CD14-positive monocyte (primary cell): Measurements from ENCODE around the gene ZNF674. TPM values are rescaled to one million over a fixed set of nuclear protein-coding genes. Genes with fewer than 3 reads are reported as not detected.

Source experiments
- DNase-seq, 3 donors: peaks; one replicate each; pipeline ENCODE4 v3.0.0-alpha.2; 2011 to 2022
- H2AFZ ChIP-seq: 2 replicates; pipeline ENCODE4 v1.6.0; 2012; ENCODE audit warnings: mild to moderate bottlenecking, low read depth, low read length, inconsistent platforms; ENCODE audit not compliant: insufficient read depth, poor library complexity, severe bottlenecking
- H3K27ac ChIP-seq, 2 donors: 1 replicate in 1 of 2; 2 replicates in 1 of 2; pipeline ENCODE4 v1.5.1; 2012 to 2013; ENCODE audit warnings: low read length in 2 of 2, control low read depth in 1 of 2, inconsistent platforms in 1 of 2, low read depth in 1 of 2, mild to moderate bottlenecking in 1 of 2
- H3K27me3 ChIP-seq, 2 donors: one replicate each; pipeline versions ENCODE4 v1.6.0 to v1.6.1; 2011 to 2013; ENCODE audit warnings: low read length in 2 of 2; ENCODE audit not compliant: control insufficient read depth in 2 of 2, insufficient read depth in 2 of 2
- H3K36me3 ChIP-seq, 2 donors: replicated peaks in 1 of 2; 1 replicate in 1 of 2; 2 replicates in 1 of 2; pipeline versions ENCODE4 v1.5.1 to v1.6.1; 2012 to 2013; ENCODE audit warnings: low read length in 2 of 2, control low read depth in 1 of 2, inconsistent platforms in 1 of 2, mild to moderate bottlenecking in 1 of 2; ENCODE audit not compliant: insufficient read depth in 2 of 2, control insufficient read depth in 1 of 2
- H3K4me1 ChIP-seq, 2 donors: 1 replicate in 1 of 2; 2 replicates in 1 of 2; pipeline versions ENCODE4 v1.5.1 to v1.6.1; 2012 to 2013; ENCODE audit warnings: low read length in 2 of 2, control low read depth in 1 of 2, inconsistent platforms in 1 of 2, mild to moderate bottlenecking in 1 of 2, moderate library complexity in 1 of 2; ENCODE audit not compliant: insufficient read depth in 2 of 2, control insufficient read depth in 1 of 2
- H3K4me2 ChIP-seq: replicated peaks from 2 replicates; pipeline ENCODE3; 2012; ENCODE audit warnings: low read length, moderate library complexity, mild to moderate bottlenecking; ENCODE audit not compliant: poor library complexity, severe bottlenecking; ENCODE audit errors: extremely low read depth
- H3K4me3 ChIP-seq, 3 experiments: fragments of 200-600 bp in 1 of 3; sonication (generic) in 1 of 3; replicated peaks in 1 of 3; 1 replicate in 2 of 3; 2 replicates in 1 of 3; pipeline ENCODE4 v1.5.1; 2011 to 2013; ENCODE audit warnings: low read length in 3 of 3, mild to moderate bottlenecking in 3 of 3, control low read depth in 2 of 3, low read depth in 2 of 3, inconsistent platforms in 1 of 3, moderate library complexity in 1 of 3
- H3K79me2 ChIP-seq: 2 replicates; pipeline ENCODE4 v1.6.0; 2012; ENCODE audit warnings: mild to moderate bottlenecking, control low read depth, inconsistent platforms, low read length, moderate library complexity; ENCODE audit not compliant: insufficient read depth
- H3K9ac ChIP-seq: 2 replicates; pipeline ENCODE4 v1.6.0; 2017; ENCODE audit warnings: low read length, mild to moderate bottlenecking; ENCODE audit not compliant: insufficient read depth, poor library complexity, severe bottlenecking
- H3K9me3 ChIP-seq, 2 donors: replicated peaks in 1 of 2; 1 replicate in 1 of 2; 2 replicates in 1 of 2; pipeline versions ENCODE4 v1.5.1 to v1.6.1; 2012 to 2013; ENCODE audit warnings: low read length in 2 of 2, control low read depth in 1 of 2; ENCODE audit not compliant: control insufficient read depth in 1 of 2, insufficient read depth in 1 of 2
- H4K20me1 ChIP-seq: 2 replicates; pipeline ENCODE4 v1.6.0; 2012; ENCODE audit warnings: mild to moderate bottlenecking, low read length, control low read depth, moderate library complexity; ENCODE audit not compliant: insufficient read depth
- H3K27ac Mint-ChIP-seq, 7 donors: one replicate each; pipeline ENCODE4 v1.8.0; 2020; ENCODE audit warnings: mild to moderate bottlenecking in 7 of 7, mixed read lengths in 7 of 7, moderate library complexity in 6 of 7, inconsistent platforms in 2 of 7
- H3K27me3 Mint-ChIP-seq, 3 donors: one replicate each; pipeline ENCODE4 v1.8.0; 2021 to 2022; ENCODE audit warnings: low read depth in 3 of 3, mild to moderate bottlenecking in 3 of 3, mixed read lengths in 3 of 3, moderate library complexity in 3 of 3, inconsistent platforms in 1 of 3
- H3K36me3 Mint-ChIP-seq, 2 donors: one replicate each; pipeline ENCODE4 v1.8.0; 2020; ENCODE audit warnings: mixed read lengths in 2 of 2, inconsistent platforms in 1 of 2, mild to moderate bottlenecking in 1 of 2
- H3K4me1 Mint-ChIP-seq: one replicate; pipeline ENCODE4 v1.8.0; 2020; ENCODE audit warnings: mild to moderate bottlenecking, mixed read lengths
- H3K4me3 Mint-ChIP-seq, 2 donors: one replicate each; pipeline ENCODE4 v1.8.0; 2020; ENCODE audit warnings: mild to moderate bottlenecking in 2 of 2, mixed read lengths in 2 of 2, moderate library complexity in 1 of 2
- H3K9me3 Mint-ChIP-seq, 7 donors: one replicate each; pipeline ENCODE4 v1.8.0; 2020 to 2022; ENCODE audit warnings: mixed read lengths in 7 of 7, mild to moderate bottlenecking in 6 of 7, moderate library complexity in 6 of 7, inconsistent platforms in 2 of 7
- WGBS: methylation state at CpG from one replicate; pipeline ENCODE4 v1.1.5; 2013; ENCODE audit warnings: missing lambda C conversion rate; ENCODE audit not compliant: insufficient coverage; 5-methylcytosine and 5-hydroxymethylcytosine counted together
- intact Hi-C, 2 donors: fragments of 100-400 bp; cut with micrococcal nuclease; formaldehyde crosslinking; loops; one replicate each; pipeline versions ENCODE4 v1.15.0 to v1.15.1; 2023
- polyA plus RNA-seq, 3 donors: library from polyadenylated mRNA; depleted of rRNA in 1 of 3; unstranded in 2 of 3; stranded (reverse) in 1 of 3; fragments of 300-500 nt in 2 of 3; fragments of >200 nt in 1 of 3; fragmentation: Illumina TruSeq in 2 of 3; gene quantifications; 1 replicate in 2 of 3; 2 replicates in 1 of 3; pipeline ENCODE4 v1.2.3, GENCODE V29; 2012 to 2021
- small RNA-seq: library from RNA; depleted of rRNA; stranded (forward); fragments of <200 nt; gene quantifications from one replicate; pipeline ENCODE3, GENCODE V24; 2012; ENCODE audit warnings: low read depth; ENCODE audit not compliant: insufficient read length
- TF ChIP-seq, protein P1 (sequence below): fragments of 200-600 bp; IDR thresholded peaks from one replicate; pipeline ENCODE4 v1.8.0; 2022; ENCODE audit warnings: antibody characterized with exemption, mild to moderate bottlenecking

Gene ZNF674
- polyA plus RNA-seq, 3 donors, result 0.65 to 1.4 (median 0.93) TPM

DNA sequence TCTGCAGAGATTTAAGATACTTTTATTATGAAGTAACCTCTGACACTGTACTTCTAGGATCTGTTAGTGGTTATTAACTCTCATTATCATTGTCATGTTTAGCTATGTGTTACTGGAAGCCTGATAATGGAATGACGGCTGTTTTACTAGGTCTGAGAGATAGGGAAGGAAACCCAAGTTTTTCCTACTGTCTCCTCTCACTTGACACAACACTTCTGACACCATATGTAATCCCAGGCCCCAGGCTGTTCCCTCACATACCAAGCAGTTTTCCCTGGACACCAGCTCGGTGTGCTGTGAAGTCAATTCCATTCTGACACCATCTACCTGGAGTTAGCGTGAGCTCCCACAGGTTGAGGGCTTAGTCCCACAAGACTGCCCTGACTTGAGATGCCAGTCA lies 85.6 kb downstream of the ZNF674 start:
- H3K36me3 ChIP-seq, result peaks cover 11 to 16% of the 10 kb centered on the region in 2 donors
- no peaks in the 10 kb centered on the region for H3K79me2 ChIP-seq
- Mint-ChIP-seq H3K27ac (peak overlapping the region in 1 of 7 donors; percentile 65), H3K4me3 (no peak overlapping the region), H3K4me1 (peaks cover 9% of the 10 kb centered on the region), H3K27me3 (peaks cover 0 to 3% (median 0%) of the 10 kb centered on the region in 3 donors), H3K9me3 (peaks cover 0 to 2% (median 0%) of the 10 kb centered on the region in 7 donors), H3K36me3 (peaks cover 38% of the 10 kb centered on the region in 2 donors)
- no peaks in the 10 kb centered on the region for H3K9me3 ChIP-seq
- WGBS, result no CpG with 5 or more reads among the region's 3 CpGs
- TF ChIP-seq, protein P1, sequence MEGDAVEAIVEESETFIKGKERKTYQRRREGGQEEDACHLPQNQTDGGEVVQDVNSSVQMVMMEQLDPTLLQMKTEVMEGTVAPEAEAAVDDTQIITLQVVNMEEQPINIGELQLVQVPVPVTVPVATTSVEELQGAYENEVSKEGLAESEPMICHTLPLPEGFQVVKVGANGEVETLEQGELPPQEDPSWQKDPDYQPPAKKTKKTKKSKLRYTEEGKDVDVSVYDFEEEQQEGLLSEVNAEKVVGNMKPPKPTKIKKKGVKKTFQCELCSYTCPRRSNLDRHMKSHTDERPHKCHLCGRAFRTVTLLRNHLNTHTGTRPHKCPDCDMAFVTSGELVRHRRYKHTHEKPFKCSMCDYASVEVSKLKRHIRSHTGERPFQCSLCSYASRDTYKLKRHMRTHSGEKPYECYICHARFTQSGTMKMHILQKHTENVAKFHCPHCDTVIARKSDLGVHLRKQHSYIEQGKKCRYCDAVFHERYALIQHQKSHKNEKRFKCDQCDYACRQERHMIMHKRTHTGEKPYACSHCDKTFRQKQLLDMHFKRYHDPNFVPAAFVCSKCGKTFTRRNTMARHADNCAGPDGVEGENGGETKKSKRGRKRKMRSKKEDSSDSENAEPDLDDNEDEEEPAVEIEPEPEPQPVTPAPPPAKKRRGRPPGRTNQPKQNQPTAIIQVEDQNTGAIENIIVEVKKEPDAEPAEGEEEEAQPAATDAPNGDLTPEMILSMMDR, result no peak
- H4K20me1 ChIP-seq, result no peaks in the 10 kb centered on the region
- no peak overlapping the region for H3K4me2 ChIP-seq
- no peak overlapping the region for H2AFZ ChIP-seq
- no peak overlapping the region for H3K27ac ChIP-seq
- H3K4me3 ChIP-seq, result no peak overlapping the region
- no peaks in the 10 kb centered on the region for H3K27me3 ChIP-seq
- DNase-seq, result no peak
- peaks cover 0 to 3% of the 10 kb centered on the region in 2 donors for H3K4me1 ChIP-seq
- H3K9ac ChIP-seq, result no peak overlapping the region
- intact Hi-C loops, result no loop called here

- peaks cover 5% of the 10 kb centered on the region for H3K4me1 Mint-ChIP-seq
- peaks cover 25 to 33% of the 10 kb centered on the region in 2 donors for H3K36me3 Mint-ChIP-seq
- no peak overlapping the region for H3K27ac Mint-ChIP-seq
- DNase-seq, result no peak
- Histone ChIP-seq H3K9ac (no peak overlapping the region), H4K20me1 (no peaks in the 10 kb centered on the region), H3K4me1 (peaks cover 0 to 3% of the 10 kb centered on the region in 2 donors), H3K9me3 (no peaks in the 10 kb centered on the region), H3K79me2 (no peaks in the 10 kb centered on the region), H3K27me3 (no peaks in the 10 kb centered on the region), H3K4me2 (no peak overlapping the region), H3K27ac (no peak overlapping the region), H3K4me3 (no peak overlapping the region), H2AFZ (no peak overlapping the region), H3K36me3 (peaks cover 3 to 11% of the 10 kb centered on the region in 2 donors)
- H3K9me3 Mint-ChIP-seq, result peaks cover 0 to 2% (median 0%) of the 10 kb centered on the region in 7 donors
- intact Hi-C loops, result no loop called here
- H3K4me3 Mint-ChIP-seq, result no peak overlapping the region
- TF ChIP-seq, protein P1, result no peak
- H3K27me3 Mint-ChIP-seq, result peaks cover 0 to 2% (median 0%) of the 10 kb centered on the region in 3 donors
- no CpG with 5 or more reads among the region's 3 CpGs for WGBS
These were observed 88.9 kb downstream of the ZNF674 start for GRCh38 chrX:46456125-46456922.

Small RNA genes lying within 50 kb of the gene (small RNA-seq; reads per million reads assigned to genes)
- gene RF00017 (not detected), gene RNU6-50P (not detected)

Other genes with a start within 250 kb of the ZNF674 start
- 10 to 100 TPM in 1 of 3 donors, 1 to 10 TPM in 2; 6.6 to 19.2 (median 8.3) TPM for gene CHST7, start 28.3 kb upstream of the ZNF674 start, polyA plus RNA-seq
- gene SLC9A7, start 213.7 kb upstream of the ZNF674 start, polyA plus RNA-seq, result 1 to 10 TPM in 2 of 3 donors, under 1 TPM in 1; 0.73 to 2.0 (median 1.0) TPM